Bronchial epithelial cell (primary cell): Measurements from ENCODE around the gene UGT1A6. TPM values are rescaled to one million over a fixed set of nuclear protein-coding genes. Genes with fewer than 3 reads are reported as not detected.

Source experiments
- DNase-seq: peaks from one replicate; pipeline ENCODE4 v3.0.0-alpha.2; 2010; ENCODE audit warnings: low read depth
- FAIRE-seq: peaks from 2 replicates; lab custom pipeline; 2011; peaks lifted over from hg19 to GRCh38; lab: Jason Lieb, UNC
- H3K27me3 ChIP-seq: 2 replicates; pipeline ENCODE4 v1.5.1; 2011; ENCODE audit warnings: low read length; ENCODE audit not compliant: control insufficient read depth, insufficient read depth
- H3K36me3 ChIP-seq: 2 replicates; pipeline ENCODE4 v1.5.1; 2011; ENCODE audit warnings: low read length; ENCODE audit not compliant: control insufficient read depth, insufficient read depth
- H3K4me3 ChIP-seq: 2 replicates; pipeline ENCODE4 v1.5.1; 2011; ENCODE audit warnings: mild to moderate bottlenecking, low read depth, low read length, control low read depth
- total RNA-seq: library from RNA; depleted of rRNA; stranded (reverse); fragments of >200 nt; gene quantifications from 2 replicates; pipeline ENCODE4 v1.2.1, GENCODE V29; 2014
- TF ChIP-seq, protein P1 (sequence below): IDR thresholded peaks from 2 replicates; pipeline ENCODE4 v1.5.1; 2011; ENCODE audit warnings: mild to moderate bottlenecking, moderate library complexity, low read length, control low read depth, inconsistent platforms; ENCODE audit not compliant: insufficient read depth, severe bottlenecking

Gene UGT1A6
- total RNA-seq, 1 donor from 2014 or later: 12.9 TPM

DNA sequence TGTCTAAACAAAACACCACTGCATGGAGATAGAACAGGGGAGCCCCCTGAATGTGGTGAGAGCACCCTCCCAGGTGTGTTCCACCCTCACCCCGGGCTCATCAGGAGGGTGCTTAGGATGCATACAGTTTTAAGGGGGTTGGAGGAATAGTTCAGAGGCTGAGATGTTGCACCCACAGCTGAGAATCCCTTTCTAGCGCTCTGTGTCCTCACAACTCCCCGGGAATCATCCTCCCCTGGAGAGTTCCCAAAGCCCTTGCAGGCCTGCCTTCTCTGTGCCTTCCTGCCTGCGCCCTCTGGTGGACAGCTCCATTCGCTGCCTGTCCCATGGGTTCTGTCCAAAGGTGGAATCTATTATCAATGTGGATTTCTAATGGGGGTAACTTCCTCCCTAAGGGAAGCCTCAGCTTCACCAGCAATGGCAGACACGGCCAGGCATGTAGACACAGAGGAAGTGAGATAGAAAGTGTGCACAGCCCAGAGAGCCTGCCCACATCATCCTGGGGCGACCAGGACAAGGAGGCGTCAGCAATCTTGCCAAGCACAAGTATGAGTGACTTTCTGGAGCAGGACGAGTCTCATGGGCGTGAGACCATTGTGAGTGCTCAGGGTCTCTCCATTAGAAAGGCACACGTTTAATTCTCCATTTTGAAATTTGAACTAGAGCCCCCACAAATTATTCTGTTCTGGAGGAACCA, 18.8 kb downstream of the UGT1A6 start:
- peak; percentile 88 for FAIRE-seq
- peaks cover 6% of the 10 kb centered on the region for H3K36me3 ChIP-seq
- TF ChIP-seq, protein P1, sequence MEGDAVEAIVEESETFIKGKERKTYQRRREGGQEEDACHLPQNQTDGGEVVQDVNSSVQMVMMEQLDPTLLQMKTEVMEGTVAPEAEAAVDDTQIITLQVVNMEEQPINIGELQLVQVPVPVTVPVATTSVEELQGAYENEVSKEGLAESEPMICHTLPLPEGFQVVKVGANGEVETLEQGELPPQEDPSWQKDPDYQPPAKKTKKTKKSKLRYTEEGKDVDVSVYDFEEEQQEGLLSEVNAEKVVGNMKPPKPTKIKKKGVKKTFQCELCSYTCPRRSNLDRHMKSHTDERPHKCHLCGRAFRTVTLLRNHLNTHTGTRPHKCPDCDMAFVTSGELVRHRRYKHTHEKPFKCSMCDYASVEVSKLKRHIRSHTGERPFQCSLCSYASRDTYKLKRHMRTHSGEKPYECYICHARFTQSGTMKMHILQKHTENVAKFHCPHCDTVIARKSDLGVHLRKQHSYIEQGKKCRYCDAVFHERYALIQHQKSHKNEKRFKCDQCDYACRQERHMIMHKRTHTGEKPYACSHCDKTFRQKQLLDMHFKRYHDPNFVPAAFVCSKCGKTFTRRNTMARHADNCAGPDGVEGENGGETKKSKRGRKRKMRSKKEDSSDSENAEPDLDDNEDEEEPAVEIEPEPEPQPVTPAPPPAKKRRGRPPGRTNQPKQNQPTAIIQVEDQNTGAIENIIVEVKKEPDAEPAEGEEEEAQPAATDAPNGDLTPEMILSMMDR: peak; percentile 88
- no peak overlapping the region for H3K4me3 ChIP-seq
- no peaks in the 10 kb centered on the region for H3K27me3 ChIP-seq
- peak; percentile 60 for DNase-seq

- FAIRE-seq (no peak), DNase-seq (no peak)
- H3K4me3 ChIP-seq: no peak within 1 kb of the TSS
- H3K27me3 ChIP-seq: no peaks in the 10 kb centered on the region
- H3K36me3 ChIP-seq: peaks cover 8% of the 10 kb centered on the region
- TF ChIP-seq, protein P1: no peak
Observed at GRCh38 chr2:233712611-233713261, 20.0 kb downstream of the UGT1A6 start, which contains the start of gene UGT1A5. UGT1A5 (plus strand) TSS chr2:233712907; CDS start chr2:233712992, 85 bp downstream.

- Histone ChIP-seq H3K36me3 (peaks cover 9% of the 10 kb centered on the region), H3K4me3 (no peak overlapping the region), H3K27me3 (no peaks in the 10 kb centered on the region)
- DNase-seq (no peak), FAIRE-seq (no peak)
- TF ChIP-seq, protein P1: no peak
Observed at GRCh38 chr2:233713262-233713615, 20.5 kb downstream of the UGT1A6 start.

GRCh38 chr2:233714121-233714520, 21.4 kb downstream of the UGT1A6 start:
- FAIRE-seq (no peak), DNase-seq (no peak)
- TF ChIP-seq, protein P1: no peak
- H3K27me3 ChIP-seq: no peaks in the 10 kb centered on the region
- H3K36me3 ChIP-seq: peaks cover 8% of the 10 kb centered on the region
- no peak overlapping the region for H3K4me3 ChIP-seq

- TF ChIP-seq, protein P1: no peak
- FAIRE-seq: peak; percentile 94
- Histone ChIP-seq H3K27me3 (no peaks in the 10 kb centered on the region), H3K36me3 (peaks cover 7% of the 10 kb centered on the region), H3K4me3 (no peak within 1 kb of the TSS)
- no peak for DNase-seq
Observed at GRCh38 chr2:233718552-233718951, 25.9 kb downstream of the UGT1A6 start, which contains the start of gene UGT1A4. UGT1A4 (plus strand) TSS chr2:233718736; CDS start chr2:233718821, 85 bp downstream.
